Renal cortical epithelial cell (primary cell): ENCODE data around the gene IGF2R. TPM values are rescaled to one million over a fixed set of nuclear protein-coding genes. Genes with fewer than 3 reads are reported as not detected.

Experiments used
- DNase-seq: peaks from one replicate; pipeline ENCODE4 v3.0.0-alpha.2; 2011; ENCODE audit warnings: low read depth
- total RNA-seq: library from RNA; depleted of rRNA; stranded (reverse); fragments of >200 nt; gene quantifications from 2 replicates; pipeline ENCODE4 v1.2.3, GENCODE V29; 2014

The IGF2R gene
- total RNA-seq, 1 donor from 2014 or later: 267 TPM

DNA sequence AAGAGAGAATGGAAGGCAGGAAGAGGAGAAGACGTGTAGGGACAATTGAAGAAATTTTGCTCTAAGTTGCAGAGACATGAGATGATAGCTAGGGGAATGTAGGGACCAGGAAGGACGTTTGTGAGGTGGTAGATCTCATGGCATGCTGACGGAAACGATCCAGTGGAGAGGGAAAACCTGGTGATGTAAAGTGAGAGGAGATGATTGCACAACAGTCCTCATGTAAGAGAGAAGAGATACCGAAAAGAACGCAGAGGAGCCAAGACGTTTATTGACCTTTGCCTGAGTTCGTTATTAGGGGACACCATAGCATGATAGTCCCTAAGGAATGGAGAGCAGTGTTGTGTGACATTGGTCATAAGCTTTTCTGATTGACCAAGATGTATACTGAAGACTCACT is 55.3 kb downstream of the IGF2R start:
- no peak for DNase-seq

DNA sequence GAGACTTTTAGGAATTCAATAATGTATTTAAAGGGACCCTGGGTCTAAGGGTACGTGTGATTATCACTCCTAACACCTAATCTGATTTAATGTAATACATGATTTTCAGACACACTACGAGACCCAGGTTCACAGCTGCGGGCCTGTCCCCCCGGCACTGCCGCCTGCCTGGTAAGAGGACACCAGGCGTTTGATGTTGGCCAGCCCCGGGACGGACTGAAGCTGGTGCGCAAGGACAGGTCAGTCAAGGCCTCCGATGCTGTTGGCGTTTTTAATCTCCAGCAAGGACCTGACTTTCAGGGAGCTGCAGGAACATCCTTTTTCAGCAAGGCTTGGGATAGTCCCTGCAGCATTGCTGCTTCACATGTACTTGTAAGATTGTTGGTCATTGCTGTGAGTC is 58.2 kb downstream of the IGF2R start:
- no peak for DNase-seq

- DNase-seq: no peak
Measured at GRCh38 chr6:160027931-160028330, 59.0 kb downstream of the IGF2R start.

DNA sequence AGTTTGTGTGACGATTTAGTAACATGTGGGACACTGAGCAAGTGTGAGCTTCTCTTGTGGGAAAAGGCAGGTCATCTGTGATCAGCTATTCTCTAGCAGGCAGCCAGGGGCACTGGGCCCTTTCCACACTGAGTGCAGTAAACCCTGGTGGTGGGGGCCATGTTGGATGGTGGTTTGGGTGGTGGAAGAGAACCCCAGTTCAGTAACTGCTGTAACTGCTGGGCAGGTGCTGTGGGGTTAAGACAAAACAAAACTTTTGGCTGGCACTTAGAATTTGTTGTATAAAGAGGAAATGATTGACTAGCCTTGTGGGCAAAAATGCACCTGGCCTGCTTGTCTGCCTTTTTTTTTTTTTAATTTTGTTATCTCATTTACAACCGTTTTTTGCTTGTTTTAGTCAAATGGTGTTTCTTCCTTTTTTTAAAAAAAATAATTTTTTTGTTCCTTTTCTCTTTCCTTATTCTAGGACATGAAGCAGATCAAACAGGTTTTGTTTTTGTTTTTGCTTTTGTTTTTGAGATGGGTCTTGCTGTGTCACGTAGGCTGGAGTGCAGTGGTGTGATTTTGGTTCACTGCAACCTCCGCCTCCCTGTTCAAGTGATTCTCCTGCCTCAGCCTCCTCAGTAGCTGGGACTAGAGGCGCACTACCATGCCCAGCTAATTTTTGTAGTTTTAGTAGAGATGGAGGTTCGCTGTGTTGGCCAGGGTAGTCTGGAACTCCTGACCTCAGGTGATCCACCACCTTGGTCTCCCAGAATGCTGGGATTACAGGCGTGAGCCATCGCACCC is 59.8 kb downstream of the IGF2R start:
- DNase-seq: no peak

DNA sequence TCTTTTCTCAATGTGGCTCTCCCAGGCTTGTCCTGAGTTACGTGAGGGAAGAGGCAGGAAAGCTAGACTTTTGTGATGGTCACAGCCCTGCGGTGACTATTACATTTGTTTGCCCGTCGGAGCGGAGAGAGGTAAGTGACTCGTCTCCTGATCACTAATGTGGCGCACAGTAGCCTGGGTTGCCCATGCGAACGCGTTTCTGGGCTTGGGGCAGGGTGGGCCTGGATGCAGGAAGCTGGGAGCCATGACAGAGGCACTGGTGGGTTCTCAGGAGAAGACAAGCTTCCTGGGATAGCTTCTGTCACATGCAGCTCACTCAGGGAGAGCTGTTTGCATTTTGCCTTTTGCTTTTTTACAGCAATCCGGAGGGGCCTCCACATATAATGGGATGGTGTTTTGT is 60.6 kb downstream of the IGF2R start:
- DNase-seq: peak; percentile 27

- peak; percentile 95 for DNase-seq
Measured at GRCh38 chr6:160030103-160030502, 61.2 kb downstream of the IGF2R start.

- DNase-seq: no peak
Measured at GRCh38 chr6:160031442-160031841, 62.6 kb downstream of the IGF2R start.

DNA sequence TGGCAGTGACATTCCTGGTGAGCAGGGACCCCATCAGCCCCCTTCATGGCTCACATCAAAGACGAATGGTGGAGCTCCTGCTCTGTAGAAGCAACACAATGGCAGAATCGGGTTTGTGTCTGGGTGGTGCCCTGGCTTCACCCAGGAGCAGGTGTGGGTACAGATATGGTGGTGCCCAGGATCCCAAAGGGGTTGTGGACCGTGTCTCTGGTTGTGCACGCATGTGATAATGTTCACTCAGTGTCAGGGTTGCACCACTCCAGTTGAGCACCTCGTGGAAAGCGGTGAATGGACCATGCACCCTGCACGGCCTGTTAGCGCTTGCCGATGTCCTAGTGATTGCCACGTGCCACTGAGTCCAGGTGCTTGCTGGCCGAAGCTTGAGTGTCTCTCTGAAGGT is 63.0 kb downstream of the IGF2R start:
- no peak for DNase-seq

DNA sequence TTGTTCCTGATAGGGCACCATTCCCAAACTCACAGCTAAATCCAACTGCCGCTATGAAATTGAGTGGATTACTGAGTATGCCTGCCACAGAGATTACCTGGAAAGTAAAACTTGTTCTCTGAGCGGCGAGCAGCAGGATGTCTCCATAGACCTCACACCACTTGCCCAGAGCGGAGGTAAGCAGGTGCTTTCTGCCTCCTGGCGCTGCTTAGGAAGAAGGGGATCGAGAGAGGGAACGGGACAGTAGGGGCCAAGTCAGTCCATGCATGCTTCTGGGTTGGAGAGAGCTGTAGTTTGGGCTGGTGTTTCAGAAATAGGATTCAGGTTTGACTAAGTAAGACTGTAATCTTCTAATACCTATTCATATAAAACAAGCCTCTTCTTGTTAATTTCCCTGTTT is 63.7 kb downstream of the IGF2R start:
- DNase-seq: no peak

DNA sequence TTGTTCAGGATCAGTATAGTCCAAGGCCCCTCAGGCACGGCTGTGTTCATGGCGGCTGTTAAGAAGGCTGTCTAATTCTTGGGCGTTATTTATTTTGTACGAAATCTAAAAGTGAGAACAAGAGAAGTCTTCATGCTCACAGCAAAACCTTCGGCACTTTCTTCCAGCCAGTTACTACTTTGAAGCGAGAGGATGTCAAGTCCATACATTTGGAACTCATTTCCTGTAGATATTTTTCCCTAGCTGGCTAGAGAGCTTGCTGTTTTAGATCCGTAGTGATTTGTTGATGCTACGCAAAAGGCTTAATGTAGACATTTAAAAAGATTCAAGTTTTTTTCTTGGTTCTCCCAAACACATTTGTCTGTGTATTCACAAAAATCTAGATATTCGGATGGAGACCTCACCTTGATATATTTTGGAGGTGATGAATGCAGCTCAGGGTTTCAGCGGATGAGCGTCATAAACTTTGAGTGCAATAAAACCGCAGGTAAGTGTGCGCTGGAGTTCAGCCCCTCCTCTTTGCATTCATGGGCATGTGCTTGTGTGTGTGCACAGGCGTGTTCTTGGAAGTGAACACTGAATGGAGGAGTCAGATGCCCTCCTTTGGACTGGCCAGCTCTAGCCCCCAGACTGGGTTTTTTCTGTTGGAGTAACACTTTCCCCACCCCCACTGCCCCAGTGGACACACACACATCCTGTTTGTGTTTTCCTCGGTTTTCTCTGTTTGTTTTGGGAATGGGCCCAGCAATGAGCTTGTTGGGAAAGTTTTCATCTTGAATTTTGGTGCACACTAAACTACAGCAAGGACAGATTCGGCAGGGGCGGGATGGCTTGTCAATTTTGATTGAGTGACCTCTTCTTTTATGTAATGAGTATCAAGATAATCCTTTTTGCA is 65.4 kb downstream of the IGF2R start:
- no peak for DNase-seq

DNA sequence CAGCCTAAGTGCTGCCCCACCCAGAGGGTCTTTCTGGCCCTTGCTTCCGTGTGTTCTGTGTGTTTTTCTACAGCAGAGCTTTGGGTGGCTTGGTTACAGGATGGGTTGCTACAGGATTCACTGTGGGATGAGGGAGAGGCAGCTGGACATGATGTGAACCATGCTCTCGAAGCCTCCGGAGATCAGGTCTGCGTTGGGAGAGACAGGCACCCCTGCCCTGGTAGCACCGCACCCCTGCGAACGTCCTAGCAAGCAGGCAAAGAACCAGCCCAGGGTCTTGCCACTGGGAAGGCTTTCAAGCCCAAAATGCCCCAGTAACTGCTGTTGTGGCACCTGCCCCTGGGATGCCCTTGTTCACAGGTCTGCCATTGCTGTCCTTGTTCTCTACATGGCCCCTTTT is 66.4 kb downstream of the IGF2R start:
- DNase-seq: no peak

DNA sequence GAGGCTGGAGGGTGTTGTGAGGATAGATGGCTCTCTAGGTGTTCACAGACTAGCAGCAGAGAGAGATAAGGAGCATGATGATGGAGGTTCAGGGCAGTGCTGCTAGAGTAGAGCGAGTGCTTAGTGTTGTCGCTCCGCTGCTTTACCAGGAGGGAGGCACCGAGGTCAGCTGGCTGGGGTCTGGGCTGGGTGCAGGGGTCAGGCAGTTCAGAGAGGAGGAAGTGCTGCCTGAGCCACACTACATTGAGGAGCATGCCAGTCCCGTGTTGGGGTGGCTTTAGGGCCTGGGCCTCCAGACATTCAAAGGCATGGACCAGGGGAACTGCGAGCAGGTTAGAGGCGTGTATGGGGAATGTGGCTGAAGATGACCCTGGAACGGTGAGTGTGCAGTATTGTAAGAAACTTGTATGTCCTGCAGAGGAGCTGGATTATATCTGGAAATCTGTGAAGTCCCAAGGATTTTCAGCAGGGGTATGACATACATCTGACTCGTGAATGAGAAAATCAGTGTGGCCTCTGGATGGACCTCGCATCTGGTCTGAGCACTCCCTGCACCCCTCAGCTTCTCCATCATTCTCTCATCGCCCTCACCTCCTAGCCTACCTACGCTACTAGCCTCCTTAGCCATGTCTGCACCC is 66.9 kb downstream of the IGF2R start:
- no peak for DNase-seq

GRCh38 chr6:160036331-160036695 is 67.4 kb downstream of the IGF2R start:
- no peak for DNase-seq

GRCh38 chr6:160036790-160037206 is 67.9 kb downstream of the IGF2R start:
- no peak for DNase-seq

DNA sequence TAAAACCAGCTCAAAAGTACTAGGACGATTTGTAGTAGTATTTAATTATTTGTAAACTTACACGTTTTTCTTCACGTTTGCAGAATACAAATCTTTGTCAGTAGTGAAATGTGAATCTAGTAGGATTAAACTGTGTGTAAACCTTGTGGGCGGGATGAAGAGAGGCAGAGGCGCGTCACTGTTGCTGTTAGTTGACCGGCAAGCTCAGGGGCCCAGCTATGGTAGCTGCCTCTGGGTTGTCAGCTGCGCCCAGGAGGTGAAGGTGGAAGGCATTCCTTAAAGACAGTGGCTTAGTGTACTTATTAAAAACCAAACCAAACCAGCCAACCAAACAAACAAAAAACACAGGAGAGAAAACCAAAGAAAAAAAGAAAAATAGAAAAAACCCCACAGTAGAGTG is 69.6 kb downstream of the IGF2R start:
- no peak for DNase-seq

DNA sequence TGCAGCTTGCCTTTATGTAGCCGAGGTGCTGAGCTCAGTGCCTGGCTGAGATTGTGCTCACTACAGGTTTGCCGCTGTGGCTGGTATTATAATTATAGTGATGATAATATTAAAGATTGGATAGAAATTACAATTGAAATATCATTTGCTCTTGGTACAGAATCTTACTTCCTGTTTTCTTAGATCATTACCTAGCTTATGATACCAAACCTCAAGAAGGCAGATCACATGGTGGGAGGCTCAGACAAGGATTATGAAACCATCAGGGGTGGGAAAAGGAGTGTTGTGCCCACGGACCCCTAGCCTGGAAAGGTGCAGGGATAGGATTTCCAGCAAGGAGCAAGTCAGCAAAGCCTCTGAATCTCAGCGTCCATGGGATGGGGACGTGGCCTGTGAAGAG is 70.6 kb downstream of the IGF2R start:
- DNase-seq: no peak

DNA sequence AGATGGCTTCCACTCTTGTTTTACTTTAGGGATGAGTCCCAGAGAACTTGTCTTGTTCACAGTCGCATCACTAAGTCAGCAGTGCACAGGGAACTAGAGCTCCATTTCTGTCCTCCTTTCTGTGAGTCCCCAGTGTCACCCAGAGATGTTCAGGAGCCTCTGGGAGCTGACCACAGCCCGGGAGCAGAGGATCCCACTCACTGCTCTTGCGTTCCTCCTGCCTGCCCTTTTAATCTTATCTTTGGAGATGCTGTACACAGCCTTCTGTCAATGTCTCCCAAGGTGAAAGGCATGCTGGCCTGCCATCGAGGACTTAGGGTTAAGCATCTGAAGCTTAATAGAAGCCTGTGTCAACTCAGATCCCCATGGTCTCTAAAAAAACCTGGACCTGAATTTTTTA is 71.2 kb downstream of the IGF2R start:
- DNase-seq: no peak

GRCh38 chr6:160040527-160041264 is 71.8 kb downstream of the IGF2R start:
- no peak for DNase-seq

DNA sequence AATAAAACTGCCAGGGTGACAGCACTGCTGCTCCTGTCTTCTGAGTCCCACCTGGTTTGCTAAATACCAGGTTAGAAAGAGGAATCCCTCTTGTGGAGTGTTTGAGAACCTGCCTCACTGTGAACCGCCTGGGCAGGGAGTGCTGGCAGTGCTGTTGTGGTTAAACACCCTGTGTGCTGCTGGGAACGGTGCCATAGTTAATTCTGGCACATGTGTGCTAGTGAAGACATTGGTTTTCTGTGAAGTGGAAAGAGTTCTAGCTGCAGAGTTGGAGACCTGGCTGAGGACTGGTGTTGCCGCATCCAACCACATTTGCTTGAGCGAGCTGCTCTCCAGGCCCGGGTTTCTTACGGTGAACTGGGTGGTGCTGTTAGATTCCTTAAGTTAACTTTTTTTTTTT is 72.7 kb downstream of the IGF2R start:
- peak; percentile 43 for DNase-seq

GRCh38 chr6:160042014-160042773 is 73.3 kb downstream of the IGF2R start:
- DNase-seq: no peak

DNA sequence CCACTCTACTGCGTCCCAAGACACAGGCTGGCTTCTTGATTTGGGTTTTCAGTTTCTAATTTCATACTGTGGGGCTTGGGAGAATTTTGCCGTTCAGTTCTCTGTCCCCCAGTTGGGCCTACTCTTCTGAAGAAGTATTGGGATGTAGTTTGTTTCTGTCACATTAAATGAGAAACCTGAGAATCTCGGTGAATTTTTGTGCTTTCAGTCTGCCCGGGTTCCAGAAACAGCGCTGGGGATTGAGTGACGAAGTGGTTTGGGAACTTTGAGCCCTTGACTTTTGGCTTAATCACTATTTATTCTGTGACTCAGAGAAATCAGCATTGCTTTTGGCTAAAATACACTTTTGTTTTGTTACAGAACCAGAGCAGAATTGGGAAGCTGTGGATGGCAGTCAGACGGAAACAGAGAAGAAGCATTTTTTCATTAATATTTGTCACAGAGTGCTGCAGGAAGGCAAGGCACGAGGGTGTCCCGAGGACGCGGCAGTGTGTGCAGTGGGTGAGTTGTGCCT is 74.0 kb downstream of the IGF2R start:
- no peak for DNase-seq
